ENCODE results near the gene RSL1D1. TPM values are rescaled to one million over a fixed set of nuclear protein-coding genes. Genes with fewer than 3 reads are reported as not detected.
A peak's percentile ranks its signal among the peaks of the same experiment; 100 is the strongest.

RSL1D1 gene
- total RNA-seq, 3 donors from 2014 or later (not counting 1 experiment from before 2014, with no cell fraction given), result 66.3 to 102 (median 99.1) TPM

- H3K4me1 ChIP-seq (ENCODE audit: control insufficient read depth, insufficient read depth, low read length), result no peaks in the 10 kb centered on the region
- 98% methylated on average over 4 of the region's 4 CpGs for WGBS (ENCODE audit: insufficient coverage)
- ATAC-seq (no peak), DNase-seq (no peak)
- no peak for TF ChIP-seq CTCF (IDR thresholded peaks at IDR 0.05)
- no peak overlapping the region for H3K4me3 Mint-ChIP-seq
- no peaks in the 10 kb centered on the region for H3K9me3 ChIP-seq (ENCODE audit: control insufficient read depth, insufficient read depth, low read length)
- H3K27ac Mint-ChIP-seq, result peak overlapping the region in 1 of 2 donors; percentile 29
- H3K9me3 Mint-ChIP-seq, result no peaks in the 10 kb centered on the region
- peaks cover 80% of the 10 kb centered on the region for H3K36me3 ChIP-seq (ENCODE audit: control insufficient read depth, insufficient read depth, low read length)
- H3K27ac ChIP-seq (ENCODE audit: low read length), result no peak overlapping the region
- H3K36me3 Mint-ChIP-seq, result peaks cover 7% of the 10 kb centered on the region
- H3K27me3 ChIP-seq (ENCODE audit: control insufficient read depth, insufficient read depth, low read length), result no peaks in the 10 kb centered on the region
- no peak overlapping the region for H3K4me3 ChIP-seq (ENCODE audit: low read length)
- peaks cover 0 to 10% of the 10 kb centered on the region in 2 donors for H3K4me1 Mint-ChIP-seq
- intact Hi-C loops (cut with micrococcal nuclease), result no loop called here
- H3K27me3 Mint-ChIP-seq (ENCODE audit: low read depth in 2 of 2), result no peaks in the 10 kb centered on the region
These were observed 6.8 kb downstream of the RSL1D1 start for GRCh38 chr16:11844499-11844898.

DNA sequence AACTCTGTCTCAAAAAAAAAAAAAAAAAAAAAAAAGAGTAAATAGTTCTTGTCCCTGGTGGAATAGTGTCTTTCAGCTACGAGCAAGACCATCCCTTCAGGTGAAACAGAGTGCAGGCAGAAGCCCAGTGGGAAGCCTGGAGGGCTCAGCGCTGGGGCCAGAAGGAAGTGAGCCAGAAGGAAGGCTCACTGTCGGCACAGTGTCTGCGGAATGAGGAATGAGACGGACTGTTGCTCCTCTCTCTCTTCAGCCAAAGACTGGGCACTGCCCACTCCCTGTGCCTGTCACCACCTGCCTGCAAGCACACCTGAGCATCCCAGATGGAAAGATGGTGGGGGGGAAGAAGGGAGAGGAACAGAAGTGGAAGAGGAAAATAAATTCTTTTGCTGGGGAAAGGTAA lies 7.5 kb downstream of the RSL1D1 start:
- DNase-seq (no peak), ATAC-seq (no peak)
- no peak overlapping the region for H3K27ac ChIP-seq (ENCODE audit: low read length)
- WGBS (ENCODE audit: insufficient coverage), result 97% methylated on average over 5 of the region's 5 CpGs
- Mint-ChIP-seq H3K4me1 (peaks cover 0 to 10% of the 10 kb centered on the region in 2 donors), H3K4me3 (no peak overlapping the region), H3K27me3 (ENCODE audit: low read depth in 2 of 2) (no peaks in the 10 kb centered on the region), H3K27ac (peak overlapping the region in 1 of 2 donors; percentile 29), H3K36me3 (peaks cover 8% of the 10 kb centered on the region), H3K9me3 (no peaks in the 10 kb centered on the region)
- H3K4me3 ChIP-seq (ENCODE audit: low read length), result no peak overlapping the region
- no peak for TF ChIP-seq CTCF (IDR thresholded peaks at IDR 0.05)
- H3K36me3 ChIP-seq (ENCODE audit: control insufficient read depth, insufficient read depth, low read length), result peaks cover 81% of the 10 kb centered on the region
- no peaks in the 10 kb centered on the region for H3K27me3 ChIP-seq (ENCODE audit: control insufficient read depth, insufficient read depth, low read length)
- intact Hi-C loops (cut with micrococcal nuclease), result no loop called here
- H3K9me3 ChIP-seq (ENCODE audit: control insufficient read depth, insufficient read depth, low read length), result no peaks in the 10 kb centered on the region
- no peaks in the 10 kb centered on the region for H3K4me1 ChIP-seq (ENCODE audit: control insufficient read depth, insufficient read depth, low read length)

DNA sequence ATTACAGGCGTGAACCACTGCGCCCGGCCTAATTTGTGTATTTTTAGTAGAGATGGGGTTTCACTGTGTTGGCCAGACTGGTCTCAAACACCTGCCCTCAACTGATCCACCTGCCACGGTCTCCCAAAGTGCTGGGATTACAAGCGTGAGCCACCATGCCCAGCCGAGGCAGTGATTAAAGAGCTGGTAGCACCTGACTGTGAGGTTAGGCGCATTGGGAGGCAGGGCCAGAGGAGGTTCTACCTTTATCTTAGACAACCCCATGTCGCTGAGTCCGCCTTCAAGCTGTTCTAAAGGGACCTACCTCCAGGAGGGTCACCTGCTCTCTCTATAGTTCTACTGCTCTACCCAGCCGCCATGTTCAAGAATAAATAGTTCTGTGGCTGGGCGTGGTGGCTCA lies 8.1 kb downstream of the RSL1D1 start:
- Histone ChIP-seq H3K9me3 (ENCODE audit: control insufficient read depth, insufficient read depth, low read length) (no peaks in the 10 kb centered on the region), H3K4me1 (ENCODE audit: control insufficient read depth, insufficient read depth, low read length) (no peaks in the 10 kb centered on the region), H3K36me3 (ENCODE audit: control insufficient read depth, insufficient read depth, low read length) (peaks cover 81% of the 10 kb centered on the region), H3K27ac (ENCODE audit: low read length) (no peak overlapping the region), H3K27me3 (ENCODE audit: control insufficient read depth, insufficient read depth, low read length) (no peaks in the 10 kb centered on the region), H3K4me3 (ENCODE audit: low read length) (no peak overlapping the region)
- ATAC-seq, result no peak
- TF ChIP-seq CTCF (IDR thresholded peaks at IDR 0.05), result no peak
- intact Hi-C loops (cut with micrococcal nuclease), result no loop called here
- no peaks in the 10 kb centered on the region for H3K27me3 Mint-ChIP-seq (ENCODE audit: low read depth in 2 of 2)
- no peak for DNase-seq
- H3K36me3 Mint-ChIP-seq, result peaks cover 8% of the 10 kb centered on the region
- H3K4me1 Mint-ChIP-seq, result peaks cover 0 to 6% of the 10 kb centered on the region in 2 donors
- H3K27ac Mint-ChIP-seq, result no peak overlapping the region
- H3K9me3 Mint-ChIP-seq, result no peaks in the 10 kb centered on the region
- no peak overlapping the region for H3K4me3 Mint-ChIP-seq
- WGBS (ENCODE audit: insufficient coverage), result 100% methylated on average over 11 of the region's 11 CpGs

DNA sequence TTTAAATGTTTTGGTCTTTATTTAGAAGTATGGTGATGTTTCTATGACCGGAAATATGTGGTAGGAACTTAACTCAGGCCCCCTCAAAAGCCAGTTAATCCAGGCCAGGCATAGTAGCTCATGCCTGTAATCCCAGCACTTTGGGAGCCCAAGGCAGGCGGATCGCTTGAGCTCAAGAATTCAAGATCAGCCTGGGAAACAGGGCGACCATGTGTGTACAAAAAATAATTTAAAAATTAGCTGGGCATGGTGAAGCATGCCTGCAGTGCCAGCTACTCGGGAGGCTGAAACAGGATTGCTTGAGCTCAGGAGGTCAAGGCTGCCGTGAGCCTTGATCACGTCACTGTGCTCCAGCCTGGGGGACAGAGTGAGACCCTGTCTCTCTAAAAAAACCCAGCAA lies 10.3 kb downstream of the RSL1D1 start:
- DNase-seq, result no peak
- Histone ChIP-seq H3K4me3 (ENCODE audit: low read length) (no peak overlapping the region), H3K27me3 (ENCODE audit: control insufficient read depth, insufficient read depth, low read length) (no peaks in the 10 kb centered on the region), H3K4me1 (ENCODE audit: control insufficient read depth, insufficient read depth, low read length) (no peaks in the 10 kb centered on the region), H3K9me3 (ENCODE audit: control insufficient read depth, insufficient read depth, low read length) (no peaks in the 10 kb centered on the region), H3K36me3 (ENCODE audit: control insufficient read depth, insufficient read depth, low read length) (peaks cover 82% of the 10 kb centered on the region), H3K27ac (ENCODE audit: low read length) (no peak overlapping the region)
- no peaks in the 10 kb centered on the region for H3K9me3 Mint-ChIP-seq
- H3K4me3 Mint-ChIP-seq, result no peak overlapping the region
- no peak for ATAC-seq
- peaks cover 0 to 5% of the 10 kb centered on the region in 2 donors for H3K4me1 Mint-ChIP-seq
- WGBS (ENCODE audit: insufficient coverage), result 96% methylated on average over 7 of the region's 7 CpGs
- intact Hi-C loops (cut with micrococcal nuclease), result no loop called here
- peaks cover 13% of the 10 kb centered on the region for H3K36me3 Mint-ChIP-seq
- H3K27ac Mint-ChIP-seq, result no peak overlapping the region
- no peaks in the 10 kb centered on the region for H3K27me3 Mint-ChIP-seq (ENCODE audit: low read depth in 2 of 2)
- TF ChIP-seq CTCF (IDR thresholded peaks at IDR 0.05), result no peak
